ENCODE measurements around the gene INPP5A. TPM values are rescaled to one million over a fixed set of nuclear protein-coding genes. Genes with fewer than 3 reads are reported as not detected.

The INPP5A gene
- total RNA-seq, 1 experiment from 2014 or later: 14.7 TPM

DNA sequence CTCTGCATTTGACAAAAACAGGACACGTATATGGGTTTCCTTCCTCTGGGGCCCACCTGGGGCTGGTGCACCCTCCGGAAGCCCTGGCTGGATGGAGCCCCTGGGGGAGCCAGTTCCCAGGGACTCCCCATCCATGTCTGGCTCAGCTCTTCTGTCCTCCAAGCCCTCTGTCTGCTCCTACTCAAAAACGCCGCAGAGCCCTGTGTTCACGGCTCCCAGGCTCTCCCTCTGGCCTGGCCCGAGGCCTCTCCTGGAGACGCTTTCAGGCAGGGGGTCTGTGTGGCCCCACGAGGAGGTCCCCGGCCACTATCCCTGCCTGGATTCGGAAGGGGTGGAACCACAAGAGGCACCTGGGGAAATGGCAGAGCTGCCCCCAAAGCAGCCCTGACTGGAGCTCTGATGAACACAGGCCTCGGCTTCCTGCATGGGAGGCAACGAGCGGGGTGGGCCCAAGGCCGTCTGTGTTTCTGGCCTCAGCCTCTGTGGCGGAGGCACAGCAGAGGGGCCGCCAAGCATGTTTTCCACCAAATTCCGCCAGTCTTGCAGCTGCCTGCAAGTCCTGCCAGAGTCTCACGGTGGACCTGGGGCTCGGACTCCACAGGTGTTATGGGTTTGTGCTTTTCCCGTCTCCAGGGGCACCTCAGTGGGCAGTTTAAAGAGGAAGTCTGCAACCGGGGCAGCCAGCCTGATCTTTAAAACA, 22.6 kb upstream of the INPP5A start:
- no peaks in the 10 kb centered on the region for H3K36me3 Mint-ChIP-seq (ENCODE audit: insufficient read depth, unreplicated experiment)
- no peaks in the 10 kb centered on the region for H3K4me1 Mint-ChIP-seq (ENCODE audit: insufficient read depth, unreplicated experiment)
- intact Hi-C loops (cut with micrococcal nuclease): no loop called here
- H3K9me3 Mint-ChIP-seq (ENCODE audit: unreplicated experiment): no peaks in the 10 kb centered on the region
- no peak for DNase-seq (ENCODE audit: unreplicated experiment)
- CTCF ChIA-PET: interaction anchor here (0.6 kb wide), 2 partner anchors 18 to 56 kb away, joined by 3 read pairs; no protein-coding TSS in a partner anchor
- H3K4me3 Mint-ChIP-seq (ENCODE audit: unreplicated experiment): no peak overlapping the region
- POLR2A ChIA-PET: no interaction called here
- peaks cover 15% of the 10 kb centered on the region for H3K27me3 Mint-ChIP-seq (ENCODE audit: insufficient read depth, unreplicated experiment)
- TF ChIP-seq, protein P1, sequence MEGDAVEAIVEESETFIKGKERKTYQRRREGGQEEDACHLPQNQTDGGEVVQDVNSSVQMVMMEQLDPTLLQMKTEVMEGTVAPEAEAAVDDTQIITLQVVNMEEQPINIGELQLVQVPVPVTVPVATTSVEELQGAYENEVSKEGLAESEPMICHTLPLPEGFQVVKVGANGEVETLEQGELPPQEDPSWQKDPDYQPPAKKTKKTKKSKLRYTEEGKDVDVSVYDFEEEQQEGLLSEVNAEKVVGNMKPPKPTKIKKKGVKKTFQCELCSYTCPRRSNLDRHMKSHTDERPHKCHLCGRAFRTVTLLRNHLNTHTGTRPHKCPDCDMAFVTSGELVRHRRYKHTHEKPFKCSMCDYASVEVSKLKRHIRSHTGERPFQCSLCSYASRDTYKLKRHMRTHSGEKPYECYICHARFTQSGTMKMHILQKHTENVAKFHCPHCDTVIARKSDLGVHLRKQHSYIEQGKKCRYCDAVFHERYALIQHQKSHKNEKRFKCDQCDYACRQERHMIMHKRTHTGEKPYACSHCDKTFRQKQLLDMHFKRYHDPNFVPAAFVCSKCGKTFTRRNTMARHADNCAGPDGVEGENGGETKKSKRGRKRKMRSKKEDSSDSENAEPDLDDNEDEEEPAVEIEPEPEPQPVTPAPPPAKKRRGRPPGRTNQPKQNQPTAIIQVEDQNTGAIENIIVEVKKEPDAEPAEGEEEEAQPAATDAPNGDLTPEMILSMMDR (IDR thresholded peaks at IDR 0.05; ENCODE audit: unreplicated experiment): no peak
- H3K27ac Mint-ChIP-seq (ENCODE audit: low read depth, unreplicated experiment): no peak overlapping the region
- no TSS peak for BruUV-seq (replicated peaks)

DNA sequence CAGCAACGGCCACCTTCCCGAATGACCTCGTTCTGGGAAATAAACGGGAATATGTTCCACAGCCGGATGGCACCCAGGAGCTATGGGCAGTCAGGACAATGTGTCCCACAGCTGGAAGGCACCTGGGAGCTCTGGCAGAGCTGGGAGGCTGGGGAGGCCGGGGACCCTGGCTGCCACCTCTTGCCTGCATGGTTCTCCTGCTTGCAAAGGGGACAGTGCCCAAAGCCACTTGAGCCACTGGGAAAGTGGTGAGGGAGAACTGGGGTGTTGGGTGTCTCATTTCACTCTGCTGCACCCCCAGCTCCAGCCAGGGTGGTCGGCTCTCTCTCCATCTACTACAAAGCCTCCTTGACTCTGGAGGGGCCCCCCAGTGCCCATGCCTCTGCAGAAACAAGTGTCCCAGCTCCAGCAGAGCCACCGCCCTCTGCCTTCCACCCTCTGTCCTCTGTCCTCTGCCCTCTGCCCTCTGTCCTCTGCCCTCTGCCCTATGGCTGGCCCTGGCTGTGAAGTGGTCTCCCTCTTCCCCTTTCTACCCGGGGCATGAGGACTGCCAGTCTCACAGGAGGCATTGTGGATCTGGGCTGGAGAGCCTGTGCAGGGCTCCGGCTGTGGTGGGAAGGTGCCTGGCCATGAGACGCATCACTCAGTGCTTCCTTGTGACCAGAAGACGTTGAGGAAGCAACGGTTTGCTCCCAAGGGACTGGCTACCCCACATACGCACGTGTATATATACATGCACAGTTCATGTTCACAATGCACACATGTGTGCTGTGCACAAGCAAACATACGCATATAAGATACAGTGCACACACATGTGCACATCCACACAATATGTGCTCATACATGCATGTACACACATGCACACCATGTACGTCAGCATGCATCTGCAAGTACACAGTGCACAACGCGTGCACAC, 21.5 kb upstream of the INPP5A start:
- intact Hi-C loops (cut with micrococcal nuclease): no loop called here
- TF ChIP-seq, protein P1 (IDR thresholded peaks at IDR 0.05; ENCODE audit: unreplicated experiment): no peak
- no peaks in the 10 kb centered on the region for H3K36me3 Mint-ChIP-seq (ENCODE audit: insufficient read depth, unreplicated experiment)
- H3K27me3 Mint-ChIP-seq (ENCODE audit: insufficient read depth, unreplicated experiment): peaks cover 15% of the 10 kb centered on the region
- H3K4me3 Mint-ChIP-seq (ENCODE audit: unreplicated experiment): no peak overlapping the region
- no peak for DNase-seq (ENCODE audit: unreplicated experiment)
- BruUV-seq (replicated peaks): no TSS peak
- H3K9me3 Mint-ChIP-seq (ENCODE audit: unreplicated experiment): no peaks in the 10 kb centered on the region
- no peaks in the 10 kb centered on the region for H3K4me1 Mint-ChIP-seq (ENCODE audit: insufficient read depth, unreplicated experiment)
- ChIA-PET POLR2A (no interaction called here), CTCF (interaction anchor here (1.1 kb wide), 1 partner anchor 21 kb away, joined by 5 read pairs; no protein-coding TSS in a partner anchor)
- no peak overlapping the region for H3K27ac Mint-ChIP-seq (ENCODE audit: low read depth, unreplicated experiment)

DNA sequence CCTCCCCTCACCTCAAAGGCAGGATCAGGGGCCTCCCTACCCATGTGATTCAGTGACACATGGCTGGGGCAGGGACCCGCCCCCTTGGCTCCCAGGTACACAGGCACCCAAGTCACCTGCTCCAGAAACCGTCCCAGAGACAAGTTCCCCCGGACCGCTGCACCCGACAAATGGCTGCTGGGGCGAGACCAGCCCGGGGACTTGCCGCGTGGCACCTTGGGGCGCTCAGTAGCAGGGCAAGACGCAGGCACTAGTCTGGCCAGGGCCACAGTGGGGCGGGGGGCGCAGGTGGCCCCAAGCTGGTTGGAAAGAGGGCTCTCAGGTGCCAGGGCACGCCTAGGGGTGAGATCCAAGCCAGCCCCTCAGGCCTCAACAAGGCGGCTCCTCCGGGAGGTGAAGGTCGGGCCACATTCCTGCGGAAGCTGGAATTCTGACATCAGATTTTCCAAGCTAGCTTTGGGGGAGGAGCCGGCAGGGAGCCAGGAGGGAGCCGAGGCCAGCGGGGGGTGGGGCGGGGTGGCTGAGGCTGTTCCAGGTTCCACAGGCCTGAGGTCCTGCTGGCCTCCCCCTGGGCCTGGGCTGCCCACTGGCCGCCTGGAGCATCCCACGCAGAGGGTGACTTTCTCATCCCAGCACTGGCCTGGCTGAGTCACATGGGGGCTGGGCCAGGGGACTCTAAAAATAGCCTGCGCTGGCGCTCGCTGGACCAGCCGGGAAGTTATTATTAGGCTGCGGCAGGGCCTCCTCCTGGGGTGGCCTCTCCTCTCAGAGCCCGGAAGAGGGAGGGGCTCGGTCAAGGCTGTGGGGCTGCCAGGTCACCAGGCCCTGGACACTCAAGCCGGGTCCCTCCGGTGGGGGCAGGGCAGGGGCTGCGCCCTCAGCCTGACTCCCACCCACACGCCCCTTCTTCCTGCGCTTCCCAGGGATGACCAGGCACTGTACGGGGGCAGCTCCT, 20.5 kb upstream of the INPP5A start:
- CTCF ChIA-PET: interaction anchor here (1.1 kb wide), 1 partner anchor 21 kb away, joined by 5 read pairs; no protein-coding TSS in a partner anchor
- no TSS peak for BruUV-seq (replicated peaks)
- DNase-seq (ENCODE audit: unreplicated experiment): peak; percentile 83
- intact Hi-C loops (cut with micrococcal nuclease): no loop called here
- Mint-ChIP-seq H3K27me3 (ENCODE audit: insufficient read depth, unreplicated experiment) (peaks cover 14% of the 10 kb centered on the region), H3K36me3 (ENCODE audit: insufficient read depth, unreplicated experiment) (no peaks in the 10 kb centered on the region), H3K4me1 (ENCODE audit: insufficient read depth, unreplicated experiment) (no peaks in the 10 kb centered on the region), H3K27ac (ENCODE audit: low read depth, unreplicated experiment) (no peak overlapping the region), H3K4me3 (ENCODE audit: unreplicated experiment) (no peak overlapping the region), H3K9me3 (ENCODE audit: unreplicated experiment) (no peaks in the 10 kb centered on the region)
- POLR2A ChIA-PET: interaction anchor here (1.1 kb wide), 1 partner anchor 33 kb away, joined by 3 read pairs; no protein-coding TSS in a partner anchor
- TF ChIP-seq, protein P1 (IDR thresholded peaks at IDR 0.05; ENCODE audit: unreplicated experiment): no peak
